Measurements from ENCODE around the gene IL1A.

Gene IL1A

GRCh38 chr2:112818094-112818902 lies 34.0 kb upstream of the IL1A start:
- no peak for DNase-seq (ENCODE audit: low read depth)

- DNase-seq (ENCODE audit: low read depth): no peak
These were observed 32.9 kb upstream of the IL1A start for GRCh38 chr2:112817082-112817689.

- DNase-seq (ENCODE audit: low read depth): no peak
These were observed 30.0 kb upstream of the IL1A start for GRCh38 chr2:112814278-112814677.

- no peak for DNase-seq (ENCODE audit: low read depth)
These were observed 29.1 kb upstream of the IL1A start for GRCh38 chr2:112813280-112813966.

GRCh38 chr2:112812318-112813267 lies 28.3 kb upstream of the IL1A start:
- DNase-seq (ENCODE audit: low read depth): no peak

- DNase-seq (ENCODE audit: low read depth): no peak
These were observed 27.6 kb upstream of the IL1A start for GRCh38 chr2:112811841-112812306.

- DNase-seq (ENCODE audit: low read depth): no peak
These were observed 27.1 kb upstream of the IL1A start for GRCh38 chr2:112811276-112811831.

- no peak for DNase-seq (ENCODE audit: low read depth)
These were observed 24.8 kb upstream of the IL1A start for GRCh38 chr2:112809112-112809511.

- DNase-seq (ENCODE audit: low read depth): no peak
These were observed 23.0 kb upstream of the IL1A start for GRCh38 chr2:112807233-112807807.

GRCh38 chr2:112805542-112805941 lies 21.2 kb upstream of the IL1A start:
- DNase-seq (ENCODE audit: low read depth): no peak

GRCh38 chr2:112803691-112804521 lies 19.6 kb upstream of the IL1A start:
- no peak for DNase-seq (ENCODE audit: low read depth)

GRCh38 chr2:112800881-112801583 lies 16.7 kb upstream of the IL1A start:
- DNase-seq (ENCODE audit: low read depth): no peak

GRCh38 chr2:112798979-112799975 lies 15.0 kb upstream of the IL1A start:
- DNase-seq (ENCODE audit: low read depth): no peak

- DNase-seq (ENCODE audit: low read depth): no peak
These were observed 12.2 kb upstream of the IL1A start for GRCh38 chr2:112796486-112796885.

GRCh38 chr2:112795774-112796173 lies 11.5 kb upstream of the IL1A start:
- DNase-seq (ENCODE audit: low read depth): no peak

GRCh38 chr2:112794841-112795240 lies 10.5 kb upstream of the IL1A start:
- no peak for DNase-seq (ENCODE audit: low read depth)

GRCh38 chr2:112794131-112794733 lies 9.9 kb upstream of the IL1A start:
- no peak for DNase-seq (ENCODE audit: low read depth)

GRCh38 chr2:112793449-112793978 lies 9.2 kb upstream of the IL1A start:
- no peak for DNase-seq (ENCODE audit: low read depth)
